NB4 (cell line): Measurements from ENCODE around the gene ZNF358.

Experiments used
- MYC ChIP-seq: IDR thresholded peaks from 2 replicates; pipeline ENCODE4 v1.6.1; 2011; ENCODE audit warnings: low read depth, low read length
- POLR2A ChIP-seq: IDR thresholded peaks from 2 replicates; pipeline ENCODE4 v1.6.1; 2011; ENCODE audit warnings: mild to moderate bottlenecking; ENCODE audit not compliant: insufficient read length; ENCODE audit errors: extremely low read depth
- TF ChIP-seq, protein P1 (sequence below): IDR thresholded peaks from one replicate; pipeline ENCODE4 v1.5.1; 2012; ENCODE audit warnings: low read depth, low read length
- TF ChIP-seq, protein P2 (sequence below): IDR thresholded peaks from 2 replicates; pipeline ENCODE4 v1.6.1; 2011; ENCODE audit warnings: low read depth, low read length

DNA sequence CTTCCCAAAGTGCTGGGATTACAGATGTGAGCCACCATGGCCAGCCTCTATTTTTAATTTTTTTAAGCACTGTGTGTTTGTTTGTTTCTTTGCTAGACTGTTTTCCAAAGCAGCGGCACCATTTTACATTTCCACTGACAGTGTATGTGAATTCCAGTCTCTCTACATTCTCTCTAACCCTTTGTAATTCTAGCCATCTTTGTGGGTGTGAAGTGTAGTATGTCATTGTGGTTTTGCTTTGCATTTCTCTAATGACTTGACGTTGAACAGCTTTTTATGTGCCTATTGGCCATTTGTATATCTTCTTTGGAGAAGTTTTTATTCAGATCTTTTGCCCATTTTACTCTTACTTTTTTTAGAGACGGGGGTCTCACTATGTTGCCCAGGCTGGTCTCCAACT is 31.3 kb downstream of the ZNF358 start:
- TF ChIP-seq POLR2A = no peak
- TF ChIP-seq, protein P1, sequence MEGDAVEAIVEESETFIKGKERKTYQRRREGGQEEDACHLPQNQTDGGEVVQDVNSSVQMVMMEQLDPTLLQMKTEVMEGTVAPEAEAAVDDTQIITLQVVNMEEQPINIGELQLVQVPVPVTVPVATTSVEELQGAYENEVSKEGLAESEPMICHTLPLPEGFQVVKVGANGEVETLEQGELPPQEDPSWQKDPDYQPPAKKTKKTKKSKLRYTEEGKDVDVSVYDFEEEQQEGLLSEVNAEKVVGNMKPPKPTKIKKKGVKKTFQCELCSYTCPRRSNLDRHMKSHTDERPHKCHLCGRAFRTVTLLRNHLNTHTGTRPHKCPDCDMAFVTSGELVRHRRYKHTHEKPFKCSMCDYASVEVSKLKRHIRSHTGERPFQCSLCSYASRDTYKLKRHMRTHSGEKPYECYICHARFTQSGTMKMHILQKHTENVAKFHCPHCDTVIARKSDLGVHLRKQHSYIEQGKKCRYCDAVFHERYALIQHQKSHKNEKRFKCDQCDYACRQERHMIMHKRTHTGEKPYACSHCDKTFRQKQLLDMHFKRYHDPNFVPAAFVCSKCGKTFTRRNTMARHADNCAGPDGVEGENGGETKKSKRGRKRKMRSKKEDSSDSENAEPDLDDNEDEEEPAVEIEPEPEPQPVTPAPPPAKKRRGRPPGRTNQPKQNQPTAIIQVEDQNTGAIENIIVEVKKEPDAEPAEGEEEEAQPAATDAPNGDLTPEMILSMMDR = no peak
- TF ChIP-seq MYC = no peak
- TF ChIP-seq, protein P2, sequence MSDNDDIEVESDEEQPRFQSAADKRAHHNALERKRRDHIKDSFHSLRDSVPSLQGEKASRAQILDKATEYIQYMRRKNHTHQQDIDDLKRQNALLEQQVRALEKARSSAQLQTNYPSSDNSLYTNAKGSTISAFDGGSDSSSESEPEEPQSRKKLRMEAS = no peak
